Ovary (tissue), 10 donors: ENCODE data around the gene SIRT3. TPM values are rescaled to one million over a fixed set of nuclear protein-coding genes. Genes with fewer than 3 reads are reported as not detected.

Experiments
- DNase-seq, 5 donors: peaks; one replicate each; pipeline ENCODE4 v3.0.0-alpha.2; 2019 to 2020
- H3K27ac ChIP-seq, 2 donors: fragments of 200-600 bp; one replicate each; pipeline versions ENCODE4 v1.5.1 to v1.8.0; 2019 to 2022
- H3K27me3 ChIP-seq: fragments of 200-600 bp; one replicate; pipeline ENCODE4 v1.8.0; 2022
- H3K36me3 ChIP-seq: fragments of 200-600 bp; sonication (generic); one replicate; pipeline ENCODE4 v1.5.1; 2019
- H3K4me1 ChIP-seq: one replicate; pipeline ENCODE4 v1.8.1; 2013; ENCODE audit warnings: mild to moderate bottlenecking, moderate library complexity; ENCODE audit not compliant: insufficient read depth
- H3K4me3 ChIP-seq: fragments of 200-600 bp; sonication (generic); one replicate; pipeline ENCODE4 v1.5.1; 2017
- H3K9me3 ChIP-seq, 2 donors: fragments of 200-600 bp in 1 of 2; sonication (generic) in 1 of 2; one replicate each; pipeline versions ENCODE4 v1.5.1 to v1.8.1; 2013 to 2019; ENCODE audit warnings: mild to moderate bottlenecking in 1 of 2, moderate library complexity in 1 of 2
- EP300 ChIP-seq: sonication (generic); formaldehyde crosslinking; IDR thresholded peaks from one replicate; pipeline ENCODE4 v1.6.1; 2017; ENCODE audit warnings: antibody characterized with exemption
- POLR2A ChIP-seq: fragments of 450-650 bp; IDR thresholded peaks from one replicate; pipeline ENCODE4 v1.6.1; 2017; ENCODE audit warnings: antibody characterized with exemption, mild to moderate bottlenecking, moderate library complexity
- WGBS, 3 donors: extraction: QIAGEN DNeasy Blood & Tissue Kit in 1 of 3; methylation state at CpG; one replicate each; pipeline versions ENCODE4 v1.1.5 to v1.1.7; 2013 to 2017; 5-methylcytosine and 5-hydroxymethylcytosine counted together
- intact Hi-C, 4 donors: fragments of 100-400 bp; cut with DNase I; formaldehyde crosslinking; loops; one replicate each; pipeline versions ENCODE4 v1.11.0 to v1.15.1; 2022 to 2023
- long read RNA-seq, 3 donors: library from polyadenylated mRNA in 2 of 3; unstranded in 2 of 3; transcript quantifications; one replicate each; pipeline ENCODE4 v2.0.0 and lab custom pipeline, GENCODE V29; 2021 to 2026
- polyA plus RNA-seq, 2 donors: library from polyadenylated mRNA; stranded (reverse); fragments of 200-250 nt in 1 of 2; fragments of 350-450 nt in 1 of 2; fragmentation: Illumina TruSeq in 1 of 2; extraction: RNeasy Lipid Tissue Mini Kit (QIAGEN cat#74804) in 1 of 2; gene quantifications; one replicate each; pipeline ENCODE4 v1.2.3, GENCODE V29; 2013 to 2014
- total RNA-seq, 7 donors: library from RNA; depleted of rRNA in 2 of 7; stranded (reverse); fragments of >200 nt in 2 of 7; fragmentation: NEBNext Ultra II Directional in 3 of 7; extraction: Animal tissue kit (Norgen Biotek cat#: 25700) in 3 of 7; gene quantifications; one replicate each; pipeline versions ENCODE4 v1.1.0 to v1.2.4, GENCODE V29; 2016 to 2023
- TF ChIP-seq, protein P1 (sequence below), 3 donors: fragments of 450-650 bp in 2 of 3; fragments of 200-600 bp in 1 of 3; IDR thresholded peaks; one replicate each; pipeline versions ENCODE4 v1.5.1 to v1.8.0; 2016 to 2022; ENCODE audit warnings: antibody characterized with exemption in 3 of 3, mild to moderate bottlenecking in 1 of 3
- donor health status: DM: no; HTN: no; CAD: no; lungs with moderate emphysema.
- donor health status: DM: no; HTN: no; CAD: no.
- donor health status: Bipolar disorder and iron deficiency.
- donor health status: DM: yes; HTN: yes; CAD: no.
- donor health status: DM: no; HTN: no; CAD: no.
- donor health status: DM: yes; HTN: yes; CAD: no.

Gene SIRT3
- total RNA-seq (10 to 100 TPM; 11.1 to 24.4 (median 22.7) TPM), polyA plus RNA-seq (10 to 100 TPM; 17.4 to 21.5 TPM)
- long read RNA-seq, donor 1, transcript SIRT3-201 (7 exons, 2,543 nt): major isoform, 94 of 250 reads
- long read RNA-seq, donor 1, transcript SIRT3-214 (7 exons, 1,588 nt): minor isoform, 56 of 250 reads
- long read RNA-seq, donor 1, partial matches to known transcripts: 20 of 250 reads
- long read RNA-seq, donor 1, other reads (novel, unspliced or antisense): 73 of 250 reads
- long read RNA-seq, donor 2, transcript SIRT3-201 (7 exons, 2,543 nt): major isoform, 6 of 11 reads
- long read RNA-seq, donor 2, partial matches to known transcripts: 0 of 11 reads
- long read RNA-seq, donor 2, other reads (novel, unspliced or antisense): 0 of 11 reads
- long read RNA-seq, donor 3, transcript SIRT3-201 (7 exons, 2,543 nt): major isoform, 15 of 63 reads
- long read RNA-seq, donor 3, transcript SIRT3-214 (7 exons, 1,588 nt): minor isoform, 13 of 63 reads
- long read RNA-seq, donor 3, partial matches to known transcripts: 8 of 63 reads
- long read RNA-seq, donor 3, other reads (novel, unspliced or antisense): 26 of 63 reads

DNA sequence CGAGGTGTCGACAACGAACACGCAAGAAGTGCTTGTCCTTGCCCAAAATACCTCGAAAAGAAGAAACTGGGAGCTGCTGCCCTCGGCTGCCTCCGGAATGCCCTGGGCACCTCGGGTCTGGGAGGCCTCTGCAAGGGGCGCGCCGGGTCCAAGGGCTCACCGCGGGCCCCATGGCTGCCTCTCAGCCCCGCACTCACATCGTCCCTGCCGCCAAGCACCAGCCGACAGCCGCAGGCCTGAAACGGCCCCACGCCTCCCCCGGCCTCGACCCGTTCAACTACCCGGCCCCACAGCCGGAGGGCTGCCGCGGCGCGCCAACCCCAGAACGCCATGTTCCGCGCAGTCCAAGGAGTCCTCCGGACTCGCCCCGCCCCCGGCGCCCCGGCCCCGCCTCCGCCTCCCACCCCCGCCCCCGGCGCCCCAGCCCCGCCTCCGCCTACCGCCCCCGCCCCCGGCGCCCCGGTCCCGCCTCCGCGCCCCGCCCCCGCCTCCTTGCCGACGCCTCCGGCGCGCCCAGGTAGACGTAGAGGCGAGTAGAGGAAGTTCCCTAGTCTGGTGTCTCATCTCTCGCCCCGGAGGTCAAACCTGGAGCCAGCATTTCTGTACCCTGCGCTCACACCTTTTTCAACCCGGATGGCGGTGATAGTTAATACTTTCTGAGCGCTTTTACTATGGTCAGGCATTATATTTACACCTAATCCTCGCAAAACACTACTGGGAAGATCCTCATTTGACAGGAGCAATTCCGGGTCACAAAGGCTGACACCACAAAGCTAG is at the start of gene SIRT3:
TSS of gene SIRT3 (minus strand) at position 346 of the 777 bp plus-strand sequence. CDS start at position 332, 14 bp downstream.
- intact Hi-C loops: loop anchor here in 3 of 4 donors (2.0 to 10.0 kb wide), 3 partner anchors 29 to 211 kb away; partner anchors contain the start of genes BET1L (in 1 of the 3), IFITM2 (in 1 of the 3) and RIC8A (in 1 of the 3)
- H3K4me1 ChIP-seq: peaks cover 8% of the 10 kb centered on the region
- 0 to 1% (median 1%) methylated on average over 37 to 70 of the region's 70 CpGs for WGBS, 3 donors
- H3K27me3 ChIP-seq: no peaks in the 10 kb centered on the region
- H3K9me3 ChIP-seq: no peaks in the 10 kb centered on the region
- H3K27ac ChIP-seq: peak within 1 kb of the TSS; percentile 57 to 90
- H3K4me3 ChIP-seq: peak within 1 kb of the TSS; percentile 88
- H3K36me3 ChIP-seq: no peaks in the 10 kb centered on the region
- TF ChIP-seq EP300 (no peak), POLR2A (peak; percentile 27)
- TF ChIP-seq, protein P1, sequence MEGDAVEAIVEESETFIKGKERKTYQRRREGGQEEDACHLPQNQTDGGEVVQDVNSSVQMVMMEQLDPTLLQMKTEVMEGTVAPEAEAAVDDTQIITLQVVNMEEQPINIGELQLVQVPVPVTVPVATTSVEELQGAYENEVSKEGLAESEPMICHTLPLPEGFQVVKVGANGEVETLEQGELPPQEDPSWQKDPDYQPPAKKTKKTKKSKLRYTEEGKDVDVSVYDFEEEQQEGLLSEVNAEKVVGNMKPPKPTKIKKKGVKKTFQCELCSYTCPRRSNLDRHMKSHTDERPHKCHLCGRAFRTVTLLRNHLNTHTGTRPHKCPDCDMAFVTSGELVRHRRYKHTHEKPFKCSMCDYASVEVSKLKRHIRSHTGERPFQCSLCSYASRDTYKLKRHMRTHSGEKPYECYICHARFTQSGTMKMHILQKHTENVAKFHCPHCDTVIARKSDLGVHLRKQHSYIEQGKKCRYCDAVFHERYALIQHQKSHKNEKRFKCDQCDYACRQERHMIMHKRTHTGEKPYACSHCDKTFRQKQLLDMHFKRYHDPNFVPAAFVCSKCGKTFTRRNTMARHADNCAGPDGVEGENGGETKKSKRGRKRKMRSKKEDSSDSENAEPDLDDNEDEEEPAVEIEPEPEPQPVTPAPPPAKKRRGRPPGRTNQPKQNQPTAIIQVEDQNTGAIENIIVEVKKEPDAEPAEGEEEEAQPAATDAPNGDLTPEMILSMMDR (IDR thresholded peaks at IDR 0.05): peak in 1 of 3 donors; percentile 53
- DNase-seq: peak; percentile 79 to 88 (median 83)

DNA sequence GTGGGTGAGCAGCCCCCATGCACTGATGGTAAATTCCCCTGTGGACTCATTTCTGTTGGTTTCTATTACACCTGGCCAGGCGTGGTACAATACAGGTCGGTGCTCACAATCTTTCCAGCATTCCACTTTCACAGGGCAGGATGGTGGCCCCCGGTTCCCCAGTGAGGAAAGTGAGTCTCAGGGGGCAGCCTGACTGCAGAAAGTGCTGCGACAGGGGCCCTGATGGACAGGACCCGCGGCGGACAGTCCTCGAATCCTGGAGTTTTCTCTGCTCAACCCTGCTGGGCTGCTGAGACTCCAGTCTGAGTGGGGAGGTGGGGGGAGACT is 49.7 kb upstream of the SIRT3 start:
- Histone ChIP-seq H3K27me3 (no peaks in the 10 kb centered on the region), H3K4me3 (no peak overlapping the region), H3K4me1 (no peaks in the 10 kb centered on the region), H3K27ac (no peak overlapping the region), H3K36me3 (no peaks in the 10 kb centered on the region), H3K9me3 (no peaks in the 10 kb centered on the region)
- intact Hi-C loops: no loop called here
- TF ChIP-seq, protein P1 (IDR thresholded peaks at IDR 0.05): no peak
- WGBS, 3 donors: 83 to 96% (median 92%) methylated on average over 8 of the region's 8 CpGs
- DNase-seq: peak in 1 of 5 donors; percentile 27

DNA sequence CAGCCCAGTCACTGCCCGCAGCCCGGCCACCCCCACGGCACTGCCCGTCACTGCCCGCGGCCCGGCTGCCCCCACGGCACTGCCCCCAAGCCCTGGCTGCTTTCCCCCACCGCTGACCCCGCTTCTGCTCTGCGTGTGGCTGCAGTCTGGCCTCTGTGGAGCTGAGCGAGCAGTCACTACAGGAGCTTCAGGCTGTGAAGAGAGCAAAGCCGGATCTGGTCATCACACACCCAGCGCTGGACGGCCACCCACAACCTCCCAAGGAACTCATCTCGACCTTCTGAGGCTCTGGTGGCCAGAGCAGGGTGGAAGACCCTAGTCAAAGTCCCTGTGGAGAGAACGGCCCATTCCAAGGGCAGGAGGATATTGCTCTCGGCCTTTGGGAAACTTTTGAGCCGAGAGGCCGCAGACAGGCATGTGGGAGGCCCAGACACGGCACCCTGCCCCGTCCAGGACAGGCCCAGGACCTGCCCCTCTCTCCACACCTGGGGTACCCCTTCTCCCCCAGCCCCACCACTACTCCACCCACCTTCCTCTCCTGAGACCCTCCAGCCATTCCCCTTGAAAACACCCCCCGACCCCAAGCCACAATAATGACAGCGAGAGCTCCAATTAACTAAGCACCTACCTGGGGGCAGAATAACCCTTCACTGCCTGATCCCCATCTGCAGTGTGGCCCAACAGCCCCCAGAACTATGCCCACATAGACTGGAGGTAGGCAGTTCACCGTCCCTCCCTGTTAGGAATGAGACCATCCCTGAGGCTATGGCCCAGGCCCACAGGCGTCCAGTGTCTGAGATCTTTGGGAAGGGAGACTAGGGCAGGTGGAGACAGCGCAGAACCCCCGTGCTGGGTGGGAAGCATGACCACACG is 49.1 kb upstream of the SIRT3 start:
- no peaks in the 10 kb centered on the region for H3K9me3 ChIP-seq
- intact Hi-C loops: no loop called here
- no peak overlapping the region for H3K4me3 ChIP-seq
- TF ChIP-seq, protein P1 (IDR thresholded peaks at IDR 0.05): no peak
- TF ChIP-seq EP300 (no peak), POLR2A (no peak)
- H3K27me3 ChIP-seq: peaks cover 5% of the 10 kb centered on the region
- 80 to 85% (median 80%) methylated on average over 29 of the region's 29 CpGs for WGBS, 3 donors
- H3K36me3 ChIP-seq: no peaks in the 10 kb centered on the region
- no peak overlapping the region for H3K27ac ChIP-seq
- H3K4me1 ChIP-seq: peaks cover under 1% of the 10 kb centered on the region
- DNase-seq: peak in 1 of 5 donors; percentile 30
